Measurements from ENCODE around the gene ANO1.
"Not testable (repeated sequence)": the region's sequence is repeated elsewhere in the genome, so short reads cannot be mapped to it uniquely, and the experiment has no call there.

ANO1 gene

DNA sequence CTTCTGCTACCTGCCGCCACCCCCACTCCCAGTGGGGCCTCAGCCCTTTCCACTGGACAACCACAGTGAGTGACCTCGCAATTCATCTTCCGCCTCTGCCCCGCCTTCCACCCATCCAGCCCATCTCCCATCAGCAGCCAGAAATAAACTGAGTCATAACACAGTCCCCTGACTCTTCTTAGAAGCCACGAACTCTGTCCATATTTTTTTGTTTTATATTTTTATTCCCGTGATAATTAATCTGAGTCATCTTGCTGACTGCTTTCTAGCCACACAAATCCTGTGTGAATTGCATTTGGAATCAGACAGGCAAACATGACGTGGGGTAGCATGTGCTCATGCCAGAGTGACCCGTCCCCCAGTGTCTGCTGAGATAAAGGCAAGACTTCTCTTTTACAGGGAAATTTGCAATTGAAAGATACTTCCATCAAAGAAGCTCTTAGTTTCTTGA lies 132.0 kb downstream of the ANO1 start:
- no peak for DNase-seq (ENCODE audit: low read depth in 2 of 2)

DNA sequence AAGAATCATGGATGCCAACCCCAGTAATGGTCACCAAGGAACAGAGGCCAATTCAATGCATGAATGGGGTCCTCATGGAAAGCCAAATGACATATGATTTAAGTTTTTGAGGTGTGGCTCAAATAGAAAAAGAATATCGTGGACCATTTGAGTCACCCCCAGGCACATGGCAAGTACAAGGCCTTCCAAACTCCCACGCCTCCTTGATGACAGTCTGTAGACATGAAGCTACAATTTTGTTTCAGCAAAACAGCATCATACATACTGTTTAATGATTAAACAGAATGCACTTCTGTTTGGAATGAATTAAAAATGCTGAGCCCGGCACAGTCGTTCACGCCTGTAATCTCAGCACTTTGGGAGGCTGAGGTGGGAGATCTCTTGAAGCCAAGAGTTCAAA lies 132.4 kb downstream of the ANO1 start:
- no peak for DNase-seq (ENCODE audit: low read depth in 2 of 2)

DNA sequence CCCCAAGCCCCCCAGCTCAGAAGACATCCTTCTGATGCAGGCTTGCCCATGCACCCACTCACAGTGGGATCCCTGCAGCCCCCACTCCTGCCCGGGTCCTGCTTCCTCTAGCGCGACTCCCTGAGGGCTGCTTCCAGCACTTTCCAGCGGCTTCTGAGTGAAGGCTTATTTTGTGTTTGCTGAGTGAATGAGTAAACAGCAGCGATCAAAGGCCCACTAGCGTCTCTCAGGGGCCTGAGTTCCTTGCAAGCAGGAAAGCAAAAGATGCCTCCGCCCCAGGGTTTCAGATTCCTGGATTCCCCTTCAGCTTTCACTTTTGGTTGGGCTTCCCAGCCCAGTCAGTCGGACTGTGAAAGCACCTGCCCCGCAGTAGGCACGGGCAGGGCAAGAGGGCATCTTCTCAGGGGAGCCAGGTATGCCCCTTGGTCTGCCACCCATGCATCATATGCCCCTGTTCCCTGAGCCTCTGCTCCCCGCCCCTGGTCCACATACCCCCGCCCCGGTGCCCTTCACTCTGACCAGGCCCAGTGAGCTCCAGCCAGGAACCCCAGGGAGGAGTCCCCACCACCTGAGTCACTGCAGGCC lies 134.2 kb downstream of the ANO1 start:
- no peak for DNase-seq (ENCODE audit: low read depth in 2 of 2)

DNA sequence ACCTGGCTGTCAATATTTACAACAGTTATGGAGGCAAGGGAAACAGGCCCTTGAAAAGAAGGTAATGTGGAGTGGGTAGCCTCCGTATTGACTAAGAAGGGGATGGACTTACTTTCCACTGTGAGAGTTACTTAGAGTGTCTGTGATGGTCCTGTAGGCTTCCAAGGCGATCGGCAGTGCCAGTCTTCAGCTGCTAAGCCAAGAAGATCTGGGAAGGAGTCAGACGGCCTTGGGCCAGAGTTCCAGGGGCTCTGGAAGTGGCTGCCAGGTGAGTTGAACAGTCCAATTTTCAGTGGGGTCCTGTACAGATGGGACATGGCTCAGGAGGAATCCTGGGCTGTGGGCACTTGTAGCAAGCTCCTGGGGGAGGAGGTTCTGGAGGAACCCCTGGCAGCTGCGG lies 139.3 kb downstream of the ANO1 start:
- DNase-seq (ENCODE audit: low read depth in 2 of 2): not testable (repeated sequence)

DNA sequence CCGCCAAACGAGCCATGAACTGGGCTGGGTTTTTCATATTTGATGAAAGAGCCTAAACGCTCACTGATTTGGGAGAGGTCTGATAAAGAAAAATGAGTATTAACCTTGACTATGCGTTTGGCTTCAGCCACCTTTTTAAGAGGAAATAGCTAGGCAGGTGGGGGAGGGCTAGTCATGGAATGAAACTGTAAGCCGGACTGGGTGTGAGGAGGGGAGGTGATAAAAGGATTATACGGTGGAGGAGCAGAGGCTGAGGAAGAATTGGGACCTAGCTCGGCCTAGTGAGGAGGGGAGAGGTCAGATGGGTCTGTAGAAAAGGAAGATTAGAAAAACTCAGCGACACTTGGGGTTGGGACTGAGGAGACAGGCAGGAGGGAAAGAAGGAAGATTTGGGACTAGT lies 140.0 kb downstream of the ANO1 start:
- not testable (repeated sequence) for DNase-seq (ENCODE audit: low read depth in 2 of 2)

DNA sequence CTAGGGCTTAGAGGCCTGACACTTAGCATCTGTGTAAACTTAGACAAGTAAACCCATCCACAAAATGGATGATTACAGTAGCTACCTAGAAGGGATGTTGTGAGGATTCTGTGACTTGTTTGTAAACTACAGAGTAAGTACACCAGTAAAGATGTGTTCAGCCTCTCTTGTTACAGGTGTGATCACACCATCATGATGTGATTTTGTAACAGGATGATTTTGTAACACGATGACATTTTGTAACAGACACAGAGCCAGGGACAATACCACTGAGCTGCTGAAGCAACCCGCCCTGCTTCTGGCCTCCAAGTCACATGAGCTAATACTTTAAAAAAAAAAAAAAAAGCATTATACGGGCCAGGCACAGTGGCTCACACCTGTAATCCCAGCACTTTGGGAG lies 142.0 kb downstream of the ANO1 start:
- DNase-seq (ENCODE audit: low read depth in 2 of 2): no peak

DNA sequence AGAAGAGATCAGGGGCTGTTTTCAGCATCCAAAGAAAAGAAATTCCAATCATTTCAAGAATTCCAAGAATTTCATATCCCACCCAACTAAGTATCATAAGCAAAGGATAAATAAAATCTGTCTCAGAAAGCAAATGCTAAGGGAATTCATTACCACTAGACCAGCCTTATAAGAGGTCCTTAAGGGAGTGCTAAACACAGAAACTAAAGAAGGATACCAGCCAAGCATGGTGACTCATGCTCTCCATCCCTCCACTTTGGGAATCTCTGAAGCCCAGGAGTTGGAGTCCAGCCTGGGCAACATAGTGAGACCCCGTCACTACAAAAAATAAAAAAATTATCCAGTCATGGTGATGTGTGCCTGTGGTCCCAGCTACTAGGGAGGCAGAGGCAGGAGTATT lies 142.8 kb downstream of the ANO1 start:
- no peak for DNase-seq (ENCODE audit: low read depth in 2 of 2)

DNA sequence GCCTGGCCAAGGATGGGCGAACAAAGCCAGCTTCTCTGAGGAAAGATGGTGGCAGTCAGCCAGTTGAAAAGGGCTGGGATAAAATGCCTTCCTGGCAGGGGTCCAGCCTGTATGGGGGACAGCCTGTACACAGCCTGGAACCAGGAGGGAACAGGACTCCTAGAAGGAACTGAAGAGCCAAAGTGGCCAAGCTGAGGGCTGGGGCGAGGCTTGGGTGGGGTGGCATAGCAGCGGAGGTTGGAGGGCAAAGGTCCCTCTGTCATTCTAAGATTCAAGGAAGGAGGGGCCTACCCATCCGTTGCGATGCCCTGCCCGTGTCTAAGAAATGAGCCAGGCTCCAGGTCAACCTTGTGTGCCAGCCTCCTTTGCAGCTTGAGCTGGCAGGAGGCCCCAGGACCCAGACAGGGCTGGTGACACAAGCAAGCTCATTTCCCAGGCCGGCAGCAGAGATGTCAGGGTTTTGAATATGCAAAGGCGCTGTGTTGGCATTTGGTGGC lies 147.6 kb downstream of the ANO1 start:
- no peak for DNase-seq (ENCODE audit: low read depth in 2 of 2)

DNA sequence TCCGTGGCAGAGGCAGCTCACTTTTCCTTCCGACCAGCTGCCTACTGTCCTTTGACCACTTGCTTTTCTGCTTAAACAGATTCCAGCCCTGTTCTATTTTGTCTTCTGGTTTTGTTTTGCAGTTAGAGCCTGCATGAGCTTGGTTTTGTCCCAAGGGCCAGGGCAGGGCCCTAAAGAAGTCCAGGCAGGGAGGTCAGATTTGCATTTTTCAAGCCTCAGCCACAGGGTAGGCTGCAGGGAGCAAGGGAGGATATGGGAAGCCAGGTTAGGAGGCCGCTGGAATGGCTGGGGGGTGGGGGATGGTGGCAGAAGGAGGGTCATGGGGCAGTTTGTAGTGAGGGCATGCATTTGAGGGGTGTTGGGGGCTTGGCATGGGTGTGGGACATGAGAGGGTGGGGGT lies 148.1 kb downstream of the ANO1 start:
- no peak for DNase-seq (ENCODE audit: low read depth in 2 of 2)

DNA sequence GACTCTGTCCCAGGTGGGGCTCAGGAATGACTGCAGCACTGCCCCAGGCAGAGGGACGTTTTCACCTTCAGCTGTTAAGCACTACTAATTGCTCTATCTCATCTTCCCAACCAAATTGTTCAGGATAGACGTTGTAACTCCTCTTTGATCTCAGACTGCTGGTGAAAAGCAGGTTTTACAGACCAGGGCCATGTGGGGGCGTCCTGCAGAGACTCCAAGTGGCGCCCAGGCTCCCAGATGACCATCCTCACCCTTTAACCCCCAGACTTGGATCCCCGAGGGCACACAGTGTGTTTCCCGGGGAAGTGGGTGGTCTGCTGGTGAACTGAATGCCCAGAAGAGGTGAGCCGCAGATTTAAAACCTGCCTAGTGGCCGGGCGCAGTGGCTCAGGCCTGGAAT lies 148.8 kb downstream of the ANO1 start:
- DNase-seq (ENCODE audit: low read depth in 2 of 2): no peak

DNA sequence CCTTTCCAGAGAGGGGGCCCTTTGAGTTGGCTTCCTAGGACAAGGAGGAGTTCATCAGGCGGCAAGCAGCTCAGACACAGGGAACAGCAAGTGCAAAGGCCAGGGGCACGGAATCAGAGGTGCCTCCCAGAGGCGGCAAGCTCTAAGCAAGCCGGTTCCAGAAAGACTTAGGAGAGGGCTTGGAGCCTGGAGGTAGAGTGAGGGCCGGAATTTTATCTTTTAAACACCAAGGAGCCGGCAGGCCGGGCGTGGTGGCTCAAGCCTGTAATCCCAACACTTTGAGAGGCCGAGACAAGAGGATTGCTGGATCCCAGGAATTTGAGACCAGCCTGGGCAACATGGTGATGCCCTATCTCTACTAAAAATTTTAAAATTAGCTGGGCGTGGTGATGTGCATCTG lies 151.6 kb downstream of the ANO1 start:
- DNase-seq (ENCODE audit: low read depth in 2 of 2): no peak

DNA sequence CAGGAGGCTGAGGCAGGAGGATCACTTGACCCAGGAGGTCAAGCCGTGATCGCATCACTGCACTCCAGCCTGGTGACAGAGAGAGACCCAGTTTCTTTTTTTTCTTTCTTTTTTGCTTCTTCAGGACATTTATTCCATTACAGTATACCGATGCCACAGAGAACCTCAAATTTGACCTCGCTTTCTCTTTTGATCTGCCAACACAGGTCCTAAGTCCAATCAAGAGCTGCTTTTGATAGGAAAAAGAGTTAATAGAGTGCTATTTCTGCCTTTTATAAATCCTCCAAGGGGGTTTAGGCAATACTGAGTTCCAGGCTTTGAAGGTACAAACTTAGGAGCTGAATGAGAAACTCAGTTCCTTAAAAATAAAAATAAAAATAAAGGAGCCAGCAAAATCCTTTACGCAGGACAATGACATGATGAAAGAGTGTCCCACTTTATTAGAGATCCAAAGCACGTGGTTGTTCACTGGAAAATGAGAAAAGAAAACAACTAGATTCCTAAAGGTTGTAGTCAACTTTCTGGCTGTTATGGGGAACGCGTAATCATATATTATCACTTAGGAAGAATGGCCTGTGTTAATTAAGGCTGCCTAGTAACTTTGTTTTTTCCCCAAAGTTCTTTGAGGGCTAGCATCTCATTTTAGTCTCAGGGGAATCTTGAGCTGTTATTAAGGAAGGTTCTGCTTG lies 152.2 kb downstream of the ANO1 start:
- DNase-seq (ENCODE audit: low read depth in 2 of 2): no peak

DNA sequence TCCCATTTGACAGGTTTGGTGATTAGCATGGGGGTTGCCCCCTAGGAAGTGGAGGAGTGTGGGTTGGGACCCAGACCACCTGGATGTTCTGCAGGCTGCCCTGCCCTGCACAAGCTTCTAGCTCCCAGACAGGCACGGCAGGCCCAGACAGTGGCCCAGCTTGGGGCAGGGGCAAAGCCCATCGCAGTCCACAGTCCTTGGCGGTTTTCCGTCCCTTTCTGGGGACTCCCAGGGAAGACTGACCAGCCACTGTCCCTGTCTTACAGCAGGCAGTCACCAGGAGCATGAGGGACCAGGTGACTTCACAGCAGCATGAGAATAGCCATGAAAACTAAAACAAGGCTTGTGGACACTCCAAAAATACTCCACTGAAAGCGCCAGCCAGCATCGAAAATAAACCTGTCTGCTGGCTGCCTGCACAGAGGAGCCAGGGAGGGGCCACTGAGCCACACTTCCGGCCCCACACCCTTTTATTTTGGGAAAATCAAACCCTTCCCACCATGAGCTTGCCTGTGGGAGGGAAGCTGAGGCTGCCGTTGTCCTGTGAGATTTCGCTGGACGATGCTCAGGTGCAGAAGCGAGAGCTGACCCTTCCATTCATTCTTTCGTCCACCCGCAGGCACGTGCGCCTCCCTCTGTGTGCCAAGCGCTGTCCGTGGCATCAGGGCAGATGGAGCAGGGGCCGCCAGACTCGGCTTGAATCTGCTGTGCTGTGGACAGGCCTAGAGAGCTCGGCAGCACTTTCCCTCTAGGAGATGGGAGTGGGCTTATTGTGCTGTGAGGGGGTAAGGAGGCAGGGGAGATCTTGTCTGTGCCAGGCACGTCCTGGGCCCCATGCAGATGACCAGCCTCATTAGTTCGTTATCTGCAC lies 153.0 kb downstream of the ANO1 start:
- DNase-seq (ENCODE audit: low read depth in 2 of 2): no peak

DNA sequence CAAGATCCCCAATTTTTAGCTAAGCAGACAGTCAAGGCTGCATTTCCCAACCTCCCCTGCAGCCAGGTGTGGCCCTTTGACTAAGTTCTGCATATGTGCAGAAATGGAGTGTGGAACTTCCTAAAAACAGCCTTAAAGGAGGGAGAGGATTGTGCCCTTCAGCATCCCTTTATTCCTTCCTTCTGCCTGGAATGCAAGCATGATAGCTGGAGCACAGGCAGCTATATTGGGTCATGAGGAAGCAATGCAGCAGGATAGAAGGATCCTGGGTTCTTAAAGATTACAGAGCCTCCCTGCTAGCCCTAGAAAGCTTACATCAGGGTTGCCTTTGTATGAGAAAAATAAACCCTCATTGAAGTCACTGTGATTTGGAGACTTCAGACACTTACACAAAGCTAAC lies 154.9 kb downstream of the ANO1 start:
- no peak for DNase-seq (ENCODE audit: low read depth in 2 of 2)

DNA sequence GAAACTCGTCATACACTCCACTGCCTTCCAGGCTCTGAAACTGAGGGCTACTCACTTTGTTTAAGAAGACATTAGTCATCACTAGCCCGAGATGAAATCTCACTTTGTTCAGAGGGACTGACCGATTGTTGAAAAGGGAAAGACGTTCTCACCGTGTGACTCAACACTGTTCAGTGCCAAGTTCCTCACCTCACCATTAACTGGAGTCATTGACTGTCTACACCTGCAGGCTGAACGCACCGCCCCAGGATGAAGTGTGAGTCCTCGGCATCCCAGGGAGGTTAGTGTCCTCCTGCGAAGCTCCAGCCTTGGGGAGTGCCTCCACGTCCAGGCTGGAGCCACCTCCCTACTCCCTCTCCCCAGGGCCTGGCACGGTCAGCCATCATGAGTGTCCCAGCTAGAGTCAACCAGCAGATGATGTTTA lies 155.4 kb downstream of the ANO1 start:
- no peak for DNase-seq (ENCODE audit: low read depth in 2 of 2)

DNA sequence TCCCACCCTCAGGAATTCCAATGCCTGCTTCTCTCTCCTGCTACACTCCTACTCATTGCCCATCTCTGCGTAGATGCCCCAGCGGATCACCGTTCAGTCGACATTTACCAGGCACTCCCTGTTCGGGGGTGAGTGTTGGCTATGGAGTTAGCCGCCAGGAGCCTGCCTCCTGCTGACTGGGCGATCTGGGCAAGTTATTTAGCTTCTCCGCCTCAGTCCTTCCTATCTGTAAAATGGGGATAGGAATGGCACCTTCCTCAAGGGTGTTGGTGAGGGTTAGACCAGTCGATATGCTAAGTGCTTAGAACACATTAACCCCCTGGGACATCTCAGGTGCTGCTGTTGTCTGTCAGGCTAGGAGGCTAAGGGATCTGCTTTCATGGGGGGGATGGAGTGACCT lies 155.8 kb downstream of the ANO1 start:
- no peak for DNase-seq (ENCODE audit: low read depth in 2 of 2)

All from stimulated activated CD8-positive, alpha-beta memory T cell treated with anti-CD3 and anti-CD28 coated beads, Interleukin-2, amount 100 ng/mL, for 1 hour (primary cell).